GM19372 (cell line): ENCODE data around the gene PLEKHA7.
A peak's percentile ranks its signal among the peaks of the same experiment; 100 is the strongest.
"Not testable (repeated sequence)": the region's sequence is repeated elsewhere in the genome, so short reads cannot be mapped to it uniquely, and the experiment has no call there.

ENCODE experiments used
- ATAC-seq: cut with Tn5 transposase; IDR thresholded peaks from one replicate; pipeline ENCODE4 v1.9.1; 2021; ENCODE audit warnings: mild to moderate bottlenecking, low read depth, moderate library complexity; ENCODE audit not compliant: unreplicated experiment

Gene PLEKHA7

DNA sequence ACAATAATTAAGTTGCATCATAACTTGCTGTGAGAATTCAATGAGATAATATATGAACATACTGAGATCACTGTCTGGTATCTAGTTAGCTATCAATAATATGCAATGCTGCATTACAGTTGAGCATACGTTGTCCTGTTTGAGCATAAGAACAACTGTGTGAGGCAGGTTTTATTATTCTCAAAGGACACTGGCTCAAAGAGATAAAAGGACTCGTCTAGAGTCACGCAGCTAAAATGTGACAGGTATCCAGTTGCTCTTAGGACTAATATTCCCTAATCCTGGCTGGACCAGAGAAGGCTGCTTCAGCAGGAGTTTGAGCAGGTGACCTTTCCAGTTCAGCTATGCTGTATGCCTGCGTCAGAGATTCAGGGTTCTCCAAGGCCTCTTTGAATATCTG, 92.5 kb downstream of the PLEKHA7 start:
- no peak for ATAC-seq

DNA sequence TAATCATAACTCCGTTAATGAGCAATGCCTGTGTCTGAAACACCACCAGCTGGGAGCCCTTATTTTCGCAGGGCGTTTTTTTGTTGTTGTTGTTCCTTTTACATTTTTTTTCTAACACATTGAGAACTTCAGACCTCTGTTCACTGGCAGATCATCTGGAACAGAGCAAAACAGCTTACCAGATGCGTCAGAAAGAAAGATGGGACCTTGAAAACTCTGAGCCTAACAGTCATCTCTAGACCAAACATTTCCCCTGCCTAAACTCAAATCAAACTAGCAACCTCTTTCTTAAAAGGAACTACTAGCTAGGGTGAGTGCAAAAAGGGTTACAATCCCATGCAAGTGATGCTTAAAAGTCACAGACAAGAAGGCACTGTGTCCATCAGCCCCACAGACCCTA, 93.2 kb downstream of the PLEKHA7 start:
- no peak for ATAC-seq

DNA sequence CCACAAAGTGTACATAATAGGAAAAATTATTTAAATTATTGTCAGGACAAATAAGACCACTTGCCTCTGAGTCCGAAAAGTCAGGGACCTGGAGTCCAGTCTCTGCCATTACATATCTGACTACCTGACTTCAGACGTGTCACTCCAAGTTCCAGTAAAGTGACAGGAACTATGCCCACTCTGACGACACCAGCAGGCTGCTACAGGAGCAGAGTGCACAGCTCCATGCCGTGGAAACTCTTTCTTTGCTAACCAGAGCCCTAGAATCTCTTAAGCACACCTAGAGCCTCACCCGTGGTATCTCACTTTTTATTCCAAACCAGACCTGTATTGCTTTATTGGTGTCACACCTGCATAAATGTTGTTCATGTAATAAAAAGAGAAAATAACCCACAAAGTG, 93.7 kb downstream of the PLEKHA7 start:
- ATAC-seq: no peak

DNA sequence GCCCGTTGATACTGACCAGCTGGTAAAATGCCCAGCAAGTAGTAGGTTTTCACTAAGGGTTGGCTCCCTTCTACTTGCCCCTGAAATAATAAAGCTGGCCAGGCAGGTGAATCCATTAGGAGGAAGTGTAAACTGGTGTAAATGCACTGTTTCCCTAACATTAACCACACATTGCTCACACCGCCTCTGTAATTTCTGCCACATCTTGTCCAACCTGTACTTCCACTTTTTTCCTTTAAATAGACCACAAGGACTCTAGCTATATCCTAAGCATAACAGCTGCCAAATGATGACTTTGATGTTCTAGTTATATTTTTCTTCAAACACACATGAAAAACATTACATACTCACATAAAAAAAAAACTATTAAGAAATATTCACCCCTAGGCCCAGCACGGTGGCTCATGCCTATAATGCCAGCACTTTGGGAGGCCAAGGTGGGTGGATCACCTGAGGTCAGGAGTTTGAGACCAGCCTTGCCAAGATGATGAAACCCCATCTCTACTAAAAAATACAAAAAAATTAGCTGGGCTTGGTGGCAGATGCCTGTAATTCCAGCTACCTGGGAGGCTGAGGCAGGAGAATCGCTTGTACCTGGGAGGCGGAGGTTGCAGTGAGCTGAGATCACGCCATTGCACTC, 95.6 kb downstream of the PLEKHA7 start:
- not testable (repeated sequence) for ATAC-seq

DNA sequence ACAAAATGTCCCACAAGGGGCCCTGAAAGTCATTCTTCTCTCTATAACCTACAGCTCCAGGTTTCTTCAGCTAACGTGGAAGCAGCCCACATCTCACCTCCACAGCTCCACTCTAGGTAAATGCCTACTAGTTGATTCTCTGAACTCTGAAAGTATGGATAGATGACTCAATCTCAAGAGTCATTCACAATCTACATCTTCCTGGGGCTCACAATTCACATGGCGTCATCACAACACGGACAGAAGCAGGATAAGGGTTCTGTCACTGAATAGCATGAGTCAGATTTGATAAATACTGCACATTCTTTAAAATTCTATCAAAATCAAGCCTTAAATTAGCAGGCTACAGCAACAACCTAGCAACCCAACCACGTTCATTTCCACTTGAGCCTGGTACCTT, 96.3 kb downstream of the PLEKHA7 start:
- no peak for ATAC-seq

DNA sequence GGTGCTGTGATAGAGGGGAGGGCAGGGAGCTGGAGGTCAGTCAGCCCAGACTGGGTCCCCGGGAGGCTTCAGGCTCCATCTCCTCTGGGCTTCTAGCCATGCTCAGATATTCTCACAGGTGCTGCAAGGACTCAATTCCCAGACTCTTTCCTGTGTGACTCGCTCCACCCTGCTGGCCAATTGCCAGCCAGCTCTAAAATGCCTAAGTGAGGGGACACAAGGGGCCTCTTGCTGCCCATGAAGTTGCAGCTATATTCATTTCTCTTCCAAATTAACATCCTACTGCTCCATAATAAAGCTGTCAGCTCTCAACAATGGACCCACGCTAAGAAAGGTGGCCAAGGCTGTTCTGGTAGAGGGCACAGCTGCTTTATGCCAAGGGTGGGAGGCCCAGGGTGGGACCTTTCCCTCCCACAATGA, 101.5 kb downstream of the PLEKHA7 start:
- no peak for ATAC-seq

DNA sequence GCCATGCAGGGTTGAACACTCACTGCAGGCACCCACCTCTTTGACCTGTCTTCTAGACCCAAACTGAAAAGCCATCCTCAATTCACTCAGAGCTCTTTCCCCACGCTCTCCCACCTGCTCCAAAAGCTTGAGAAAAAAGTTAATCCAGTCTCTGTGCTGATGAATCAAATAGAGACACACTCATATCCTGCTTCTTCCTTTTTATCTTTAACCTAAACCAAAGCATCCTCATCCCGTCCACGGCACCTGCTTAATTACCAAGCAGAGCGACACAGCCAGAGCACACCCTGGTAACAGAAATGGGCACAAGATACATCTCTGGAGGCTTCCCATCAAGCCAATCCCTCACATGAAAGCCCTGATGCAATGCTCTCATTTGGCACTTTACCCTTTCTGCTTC, 102.6 kb downstream of the PLEKHA7 start:
- ATAC-seq: no peak

DNA sequence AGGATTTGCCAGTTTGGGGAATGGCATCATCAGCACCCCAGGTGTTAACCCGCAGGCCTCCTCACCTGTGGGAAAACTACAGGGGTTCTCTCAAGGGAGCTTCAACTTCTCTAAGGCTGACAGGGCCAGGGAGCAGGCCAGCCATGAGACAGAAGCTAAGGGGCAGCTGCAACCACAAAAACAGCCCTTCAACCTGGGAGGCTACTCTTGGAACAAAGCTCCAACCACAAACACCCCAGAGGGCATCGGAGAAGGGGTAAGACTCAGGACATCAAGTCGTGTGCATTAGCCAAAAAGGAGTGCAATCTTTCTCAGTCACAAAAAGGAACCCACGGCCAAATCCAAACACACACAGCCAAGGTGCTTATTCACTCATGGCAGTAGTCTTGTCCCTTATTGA, 103.0 kb downstream of the PLEKHA7 start:
- ATAC-seq: no peak

DNA sequence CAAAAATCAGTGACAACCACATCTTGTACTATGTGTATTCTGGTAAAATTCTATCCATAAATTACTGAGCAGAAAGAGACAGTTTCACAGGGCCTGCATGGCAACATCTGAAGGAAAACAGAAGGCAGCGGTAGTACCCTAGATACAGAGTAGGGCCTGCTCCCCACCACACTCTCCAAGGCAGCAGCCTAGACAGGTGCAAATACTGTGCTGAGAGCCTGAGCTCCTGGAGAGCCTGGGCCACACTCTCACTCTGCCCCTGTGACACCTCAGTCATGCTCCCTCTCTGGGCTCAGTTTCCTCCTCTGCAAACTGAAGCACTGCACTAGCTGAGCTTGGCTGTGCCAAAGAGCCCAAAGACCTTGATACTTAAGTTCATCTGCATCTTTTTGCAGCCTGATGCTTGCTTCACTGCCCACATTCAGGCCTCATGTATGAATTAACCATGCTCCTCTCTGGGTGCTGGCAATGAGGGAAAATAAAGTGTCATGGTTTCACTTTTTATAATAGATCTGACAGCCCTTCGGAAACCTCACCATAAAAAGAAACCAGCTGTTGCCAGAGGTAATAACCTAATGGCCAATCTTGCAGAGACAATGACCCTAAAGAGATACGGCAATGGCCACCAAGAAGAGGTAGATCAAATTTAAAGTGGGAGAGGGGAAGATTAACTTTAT, 104.7 kb downstream of the PLEKHA7 start:
- ATAC-seq: peak; percentile 71

DNA sequence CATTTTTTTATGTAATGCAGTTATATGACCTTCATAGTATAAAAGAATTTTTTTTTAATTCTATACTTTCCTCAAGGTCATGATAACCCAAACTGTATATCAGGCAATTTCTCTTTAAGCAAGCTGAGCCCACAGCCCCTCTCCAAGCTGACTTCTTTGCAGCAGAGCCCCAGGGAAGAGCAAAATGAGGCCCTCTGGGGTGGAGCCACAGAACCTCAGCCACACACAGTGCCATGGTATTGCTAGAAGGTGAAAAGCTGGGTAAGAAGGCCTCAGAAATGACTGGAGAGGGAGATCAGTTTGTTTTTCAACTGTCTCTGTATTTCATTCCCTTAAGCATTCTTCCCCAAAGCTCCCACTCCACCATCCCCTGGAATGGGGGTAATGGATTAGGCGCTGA, 108.8 kb downstream of the PLEKHA7 start:
- no peak for ATAC-seq

DNA sequence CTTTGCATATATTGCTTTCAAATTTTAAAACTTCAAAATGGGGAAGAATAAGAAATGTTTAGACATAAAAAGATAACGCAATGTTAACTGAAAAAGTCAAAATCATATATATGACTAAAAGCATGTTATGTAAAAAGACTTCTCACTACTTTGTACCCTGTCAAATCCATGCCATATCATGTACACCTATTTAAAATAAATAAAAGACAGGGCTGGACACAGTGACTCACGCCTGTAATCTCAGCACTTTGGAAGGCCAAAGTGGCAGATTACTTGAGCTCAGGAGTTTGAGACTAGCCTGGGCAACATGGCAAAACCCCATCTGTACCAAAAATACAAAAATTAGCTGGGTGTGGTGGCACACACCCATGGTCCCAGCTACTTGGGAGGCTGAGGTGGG, 109.5 kb downstream of the PLEKHA7 start:
- not testable (repeated sequence) for ATAC-seq

DNA sequence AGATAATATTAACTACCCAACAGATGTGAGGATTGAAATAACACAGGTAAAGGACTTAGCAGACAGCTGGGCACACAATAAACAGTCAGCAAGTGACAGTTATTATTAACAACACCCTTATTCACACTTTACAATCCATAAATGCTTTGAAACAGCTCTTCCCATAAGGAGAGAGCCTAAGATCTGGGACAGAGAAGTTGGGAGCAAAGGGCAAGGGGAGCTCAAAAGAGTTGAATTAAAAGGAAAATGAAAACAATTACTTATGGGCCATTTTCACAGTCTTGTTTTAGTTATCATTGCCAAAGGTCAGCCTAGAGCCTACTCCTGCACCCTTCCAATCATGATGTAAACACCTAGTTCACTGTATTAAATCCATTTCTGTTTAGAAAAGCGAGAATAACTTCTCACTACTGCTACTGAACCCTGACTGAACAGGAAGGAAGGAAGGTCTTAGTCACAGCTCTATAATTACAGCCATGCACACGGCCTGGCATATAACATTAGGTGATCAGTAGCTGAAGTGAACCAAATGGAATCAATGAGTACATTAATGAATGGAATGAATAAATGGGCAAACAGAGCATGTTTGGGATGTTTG, 111.3 kb downstream of the PLEKHA7 start:
- ATAC-seq: peak; percentile 49

DNA sequence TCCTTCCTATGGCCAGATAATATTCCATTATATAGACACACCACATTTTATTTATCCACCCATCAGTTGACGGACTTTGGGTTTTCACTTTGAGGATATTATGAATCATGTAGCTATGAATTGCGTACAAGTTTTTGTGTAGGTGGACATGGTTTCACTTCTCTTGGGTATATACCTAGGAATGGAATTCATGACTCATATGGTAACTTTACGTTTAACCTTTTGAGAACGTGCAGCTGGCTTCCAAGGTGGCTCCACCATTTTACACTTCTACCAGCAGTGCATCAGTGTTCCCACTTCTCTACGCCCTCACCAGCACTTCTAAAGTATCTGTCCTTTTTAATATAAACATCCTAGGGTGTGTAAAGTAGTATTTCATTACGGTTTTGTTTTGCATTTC, 112.0 kb downstream of the PLEKHA7 start:
- peak; percentile 80 for ATAC-seq

DNA sequence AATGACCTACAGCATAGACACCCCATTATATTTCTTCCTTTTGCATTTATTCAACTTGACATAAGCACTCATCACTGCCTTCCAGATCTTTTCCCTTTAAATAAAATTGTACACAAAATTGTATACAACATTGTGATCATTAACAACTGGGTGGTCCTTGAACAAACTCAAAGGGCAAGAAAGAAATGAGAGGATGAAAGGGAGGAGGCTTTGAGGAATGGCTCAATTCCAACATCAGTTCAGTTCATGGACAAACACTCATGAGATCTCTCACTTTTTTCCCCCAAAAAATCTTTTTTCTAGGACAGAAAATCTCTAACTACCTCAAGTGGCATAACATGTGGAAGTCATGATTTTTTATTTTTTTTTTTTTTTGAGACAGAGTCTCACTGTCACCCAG, 113.7 kb downstream of the PLEKHA7 start:
- no peak for ATAC-seq

DNA sequence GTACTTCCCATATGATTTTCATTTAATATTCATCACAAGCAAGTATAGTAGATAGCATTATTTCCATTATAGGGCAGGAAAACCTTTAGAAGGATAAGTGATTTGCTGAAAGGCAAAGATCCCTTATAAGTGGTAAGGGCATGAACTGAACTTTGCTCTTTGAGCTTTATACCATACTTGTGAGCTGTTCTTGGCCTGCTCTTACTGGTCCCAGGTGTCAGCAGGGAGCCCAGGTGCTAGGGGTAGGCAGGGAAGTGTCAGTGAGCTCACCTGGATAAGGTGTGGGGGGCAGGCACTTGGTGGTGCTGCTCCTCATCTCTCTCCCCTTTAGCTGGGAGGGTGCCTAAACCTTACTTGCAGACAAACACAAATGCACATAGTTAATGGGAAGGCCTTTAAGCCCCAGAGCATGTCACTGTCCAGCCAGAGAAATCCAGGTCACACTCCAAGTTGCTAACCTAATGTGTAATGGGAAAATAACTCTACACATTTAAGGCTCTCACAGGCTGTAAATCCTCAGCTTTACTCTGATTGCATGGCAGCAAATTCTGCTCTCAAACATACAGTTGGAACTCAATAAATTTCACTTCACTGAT, 114.4 kb downstream of the PLEKHA7 start:
- ATAC-seq: no peak

DNA sequence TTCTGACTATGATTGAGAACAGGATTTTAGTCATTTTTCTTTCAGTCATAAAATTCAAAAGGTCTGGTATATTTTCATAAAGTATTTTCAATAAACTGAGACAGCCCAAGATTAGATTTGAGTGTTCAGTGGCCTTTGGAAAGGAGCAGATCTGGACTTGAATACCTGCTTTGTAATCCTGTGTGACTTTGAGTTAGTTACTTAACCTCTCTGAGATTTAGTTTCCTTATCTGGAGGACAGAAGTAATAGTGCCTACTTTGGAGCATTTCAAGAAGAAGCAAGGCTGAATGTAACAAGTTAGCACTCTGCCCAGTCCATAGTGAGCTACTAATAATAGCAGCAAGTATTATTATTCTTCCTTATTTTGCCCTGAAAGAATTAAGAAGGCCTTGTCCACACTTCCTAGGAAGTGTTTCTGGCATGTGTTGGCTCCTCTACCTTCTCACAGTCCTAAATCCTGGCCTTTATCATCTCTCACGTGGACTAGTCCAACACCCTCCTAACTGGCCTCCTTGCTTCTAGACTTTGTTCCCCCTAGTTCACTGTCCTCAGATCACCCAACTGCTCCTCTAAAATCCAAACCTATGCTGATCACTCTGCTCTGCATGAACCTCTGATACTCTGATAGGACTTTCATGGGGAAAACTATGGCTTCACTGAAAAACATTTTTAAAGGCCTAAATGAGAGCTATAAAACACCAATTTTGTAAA, 115.8 kb downstream of the PLEKHA7 start:
- ATAC-seq: no peak

DNA sequence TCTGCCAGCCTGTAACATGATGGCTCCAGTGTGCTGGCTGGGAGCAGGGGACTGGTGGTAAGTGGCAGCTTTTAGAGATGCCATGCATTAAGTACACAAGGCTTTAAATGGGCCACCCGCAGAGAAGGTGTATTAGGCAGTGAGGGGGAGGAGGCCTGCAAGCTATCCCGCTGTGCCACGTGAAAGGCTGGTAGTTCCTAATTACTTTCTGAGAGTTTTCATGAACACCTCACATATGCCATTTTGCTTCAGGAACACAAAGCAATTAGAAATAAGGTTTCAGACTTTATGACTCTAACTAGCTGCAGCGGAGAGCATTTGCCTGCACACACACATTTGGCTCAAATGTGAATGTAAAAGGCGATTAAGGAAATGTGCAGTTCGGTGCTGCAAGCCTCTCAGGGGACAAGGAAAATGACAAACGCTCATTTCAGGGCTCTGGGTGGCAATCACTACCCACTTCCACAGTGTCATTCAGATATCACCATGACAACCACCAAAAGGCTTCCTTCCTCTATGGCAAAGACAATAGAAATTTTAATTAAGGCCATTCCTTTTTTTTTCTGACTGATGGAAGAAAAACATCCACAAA, 116.6 kb downstream of the PLEKHA7 start:
- no peak for ATAC-seq

DNA sequence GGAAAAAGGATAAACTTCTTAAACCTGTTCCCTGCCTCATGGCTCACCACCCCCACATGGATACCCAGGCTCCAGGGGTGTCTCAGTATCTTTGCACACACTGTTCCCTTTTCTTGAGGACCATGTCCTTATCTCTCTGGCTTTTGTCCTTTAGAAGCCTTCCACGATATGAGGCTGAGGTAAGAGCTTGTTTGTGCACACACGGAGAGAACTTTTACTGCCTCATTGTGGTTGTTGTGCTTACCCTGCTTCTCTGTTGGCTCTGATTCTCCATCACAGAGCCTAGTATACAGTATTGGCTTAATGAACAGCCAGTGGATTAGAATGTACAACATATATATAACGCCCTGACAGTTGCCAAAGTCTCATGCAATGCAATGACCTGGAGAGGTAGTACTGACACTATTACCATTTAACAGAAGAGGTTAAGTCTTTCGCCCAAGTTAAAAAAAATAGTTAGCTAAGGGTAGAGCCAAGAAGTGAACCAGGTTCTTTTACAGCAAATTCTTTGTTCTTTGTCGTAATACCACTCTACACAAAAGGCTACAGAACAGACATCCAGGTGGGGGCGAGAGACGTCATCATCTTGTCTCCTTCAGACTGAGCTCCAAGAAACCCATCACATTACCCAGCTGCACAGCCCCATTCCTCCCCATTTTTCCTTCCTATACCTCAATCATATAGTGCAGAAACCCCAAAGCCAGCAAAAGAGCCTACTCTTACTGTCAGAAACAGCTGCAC, 117.3 kb downstream of the PLEKHA7 start:
- no peak for ATAC-seq

DNA sequence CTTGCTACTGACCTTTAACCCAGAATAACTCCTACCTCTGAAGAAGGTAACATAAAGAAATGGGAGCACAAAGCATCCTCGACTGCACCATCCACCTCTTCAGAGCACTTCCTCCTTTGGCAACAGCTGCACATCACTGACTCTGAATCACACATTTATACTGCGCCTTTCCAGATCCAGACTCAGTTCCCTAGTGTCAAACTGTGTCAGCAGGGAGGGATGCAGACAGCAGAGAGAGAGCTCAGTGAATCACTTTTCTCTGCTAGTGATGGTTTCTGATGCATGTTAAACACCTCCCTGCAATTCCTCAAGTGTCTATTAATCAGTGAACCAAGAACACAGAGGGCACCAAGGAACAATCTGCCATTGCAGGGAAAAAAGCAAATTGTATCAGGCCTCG, 118.9 kb downstream of the PLEKHA7 start:
- no peak for ATAC-seq

DNA sequence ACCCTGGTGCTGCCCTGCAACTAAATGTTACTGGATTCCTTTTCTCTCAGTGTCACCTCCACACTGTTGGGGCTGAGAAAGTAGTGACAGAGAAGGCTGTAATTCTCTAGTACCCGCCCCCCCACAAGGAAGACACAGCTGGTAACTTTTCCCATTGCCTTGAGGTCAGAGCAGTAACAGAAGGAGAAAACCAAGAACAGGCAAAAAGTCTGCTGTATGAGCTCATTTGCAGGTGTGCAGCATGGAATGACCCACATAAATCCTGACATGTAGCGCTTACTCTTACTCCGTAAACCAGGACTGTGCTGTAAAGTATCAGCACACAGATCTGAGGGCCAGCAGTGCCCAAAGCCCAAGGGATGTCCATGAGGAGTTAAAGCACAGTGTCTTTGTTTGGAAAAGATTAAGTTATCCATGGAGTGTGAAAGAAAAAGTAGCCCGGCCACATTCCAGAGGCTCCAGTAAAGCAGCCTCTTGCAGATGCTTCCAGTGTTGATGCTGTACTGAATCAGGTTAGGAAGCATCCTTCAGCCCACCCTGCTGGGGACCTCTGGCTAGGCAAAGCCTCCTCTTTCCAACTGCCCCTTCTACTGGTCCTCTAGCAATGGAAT, 120.7 kb downstream of the PLEKHA7 start:
- no peak for ATAC-seq
